ENCODE results near the gene IL17REL. TPM values are rescaled to one million over a fixed set of nuclear protein-coding genes. Genes with fewer than 3 reads are reported as not detected.

The IL17REL gene
- total and polyA plus RNA-seq, 10 of the 15 experiments (the other 5 are each of a cell fraction or from before 2014, with no cell fraction given): 0.03 TPM; not detected in 9

DNA sequence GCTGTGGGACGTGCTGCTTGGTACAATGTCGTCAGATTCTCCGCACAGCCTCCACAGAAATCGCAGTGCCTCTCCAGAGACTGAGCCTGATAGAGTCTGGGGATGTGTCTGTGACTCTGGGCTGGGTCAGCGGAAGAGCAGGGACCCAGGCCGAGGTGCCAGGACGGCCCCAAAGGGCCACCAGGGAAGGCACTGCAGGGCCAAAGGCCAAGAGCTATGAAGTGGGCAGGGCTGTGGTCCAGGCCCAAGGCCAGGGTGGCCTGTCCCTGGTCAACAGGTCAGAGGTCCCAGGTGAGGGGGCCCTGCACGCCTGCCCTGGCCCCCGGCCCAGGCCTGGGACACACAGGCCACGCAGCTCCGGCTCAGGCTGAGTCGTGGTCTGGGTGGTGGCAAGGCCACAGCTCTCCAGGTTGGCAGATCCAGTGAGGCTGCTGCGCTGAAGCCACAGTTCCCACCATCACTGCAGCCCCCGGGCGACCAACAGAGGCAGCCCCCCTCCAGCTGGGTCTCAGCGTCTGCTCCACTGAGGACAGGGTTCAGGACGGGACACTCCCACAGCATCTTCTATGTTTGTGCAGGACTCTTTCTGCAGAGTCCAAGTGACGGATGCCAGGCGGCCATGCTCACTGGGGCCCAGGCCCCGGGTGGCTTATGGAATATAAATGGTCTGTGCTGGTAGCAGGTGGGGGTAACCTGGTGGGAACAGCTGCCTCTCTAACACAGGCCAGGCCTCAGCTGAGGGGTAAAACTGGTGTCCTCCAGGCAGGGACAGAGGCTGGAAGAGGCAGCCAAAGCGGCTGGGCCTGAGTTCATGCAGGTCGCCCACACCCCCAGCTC, 56.8 kb downstream of the IL17REL start:
- no TSS peak for BruUV-seq (replicated peaks)
- H3K27ac ChIP-seq (ENCODE audit: control insufficient read depth, insufficient read depth): no peak overlapping the region
- RAD21 ChIA-PET (ENCODE audit: unreplicated experiment): no interaction called here
- H3K9ac ChIP-seq (ENCODE audit: control insufficient read depth, insufficient read depth, low read length): no peak overlapping the region
- no peak overlapping the region for H3K4me2 ChIP-seq (ENCODE audit: control insufficient read depth, insufficient read depth)
- WGBS (ENCODE audit: insufficient coverage, insufficient replicate concordance, low lambda C conversion rate, missing lambda C conversion rate): 63% methylated on average over 22 of the region's 22 CpGs
- peaks cover 7% of the 10 kb centered on the region; the same call in 1 of the 2 replicates for H3K79me2 ChIP-seq (ENCODE audit: control insufficient read depth, insufficient read depth, low read length)
- H3K27me3 ChIP-seq (replicated peaks in 1 of 2; ENCODE audit: control insufficient read depth in 2 of 2, insufficient read depth in 2 of 2, low read length in 1 of 2): no peaks in the 10 kb centered on the region
- no peak overlapping the region for H3K4me3 ChIP-seq
- no peak for ATAC-seq
- no peaks in the 10 kb centered on the region for H3K9me3 ChIP-seq (replicated peaks; ENCODE audit: control insufficient read depth, insufficient read depth, low read length)
- POLR2A ChIA-PET: interaction anchor here (0.6 to 0.8 kb wide), 2 partner anchors 9 to 340 kb away, joined by 4 to 7 read pairs; no protein-coding TSS in a partner anchor
- TF ChIP-seq JUNB (IDR thresholded peaks at IDR 0.05) (no peak), YBX1 (IDR thresholded peaks at IDR 0.05) (no peak), RAD21 (IDR thresholded peaks at IDR 0.05; ENCODE audit: insufficient read depth, low read depth, low read length) (no peak), TAF1 (IDR thresholded peaks at IDR 0.05; ENCODE audit: borderline replicate concordance, low read depth, low read length) (no peak), KLF5 (IDR thresholded peaks at IDR 0.05; ENCODE audit: partially characterized antibody) (no peak), ZBED1 (IDR thresholded peaks at IDR 0.05; ENCODE audit: borderline replicate concordance) (no peak), ESRRA (IDR thresholded peaks at IDR 0.05; ENCODE audit: low read length) (no peak), ZSCAN29 (IDR thresholded peaks at IDR 0.05) (no peak), SRF (IDR thresholded peaks at IDR 0.05; ENCODE audit: low read depth in 2 of 2, low read length in 2 of 2) (no peak), ZZZ3 (IDR thresholded peaks at IDR 0.05; ENCODE audit: control insufficient read depth, insufficient read length, low read depth) (no peak), CBX5 (IDR thresholded peaks at IDR 0.05; ENCODE audit: low read depth) (no peak), NFXL1 (IDR thresholded peaks at IDR 0.05; ENCODE audit: borderline replicate concordance) (no peak), CREM (IDR thresholded peaks at IDR 0.05; ENCODE audit: low read depth) (no peak), PML (IDR thresholded peaks at IDR 0.05; ENCODE audit: low read length) (no peak)
- TF ChIP-seq, protein P1, sequence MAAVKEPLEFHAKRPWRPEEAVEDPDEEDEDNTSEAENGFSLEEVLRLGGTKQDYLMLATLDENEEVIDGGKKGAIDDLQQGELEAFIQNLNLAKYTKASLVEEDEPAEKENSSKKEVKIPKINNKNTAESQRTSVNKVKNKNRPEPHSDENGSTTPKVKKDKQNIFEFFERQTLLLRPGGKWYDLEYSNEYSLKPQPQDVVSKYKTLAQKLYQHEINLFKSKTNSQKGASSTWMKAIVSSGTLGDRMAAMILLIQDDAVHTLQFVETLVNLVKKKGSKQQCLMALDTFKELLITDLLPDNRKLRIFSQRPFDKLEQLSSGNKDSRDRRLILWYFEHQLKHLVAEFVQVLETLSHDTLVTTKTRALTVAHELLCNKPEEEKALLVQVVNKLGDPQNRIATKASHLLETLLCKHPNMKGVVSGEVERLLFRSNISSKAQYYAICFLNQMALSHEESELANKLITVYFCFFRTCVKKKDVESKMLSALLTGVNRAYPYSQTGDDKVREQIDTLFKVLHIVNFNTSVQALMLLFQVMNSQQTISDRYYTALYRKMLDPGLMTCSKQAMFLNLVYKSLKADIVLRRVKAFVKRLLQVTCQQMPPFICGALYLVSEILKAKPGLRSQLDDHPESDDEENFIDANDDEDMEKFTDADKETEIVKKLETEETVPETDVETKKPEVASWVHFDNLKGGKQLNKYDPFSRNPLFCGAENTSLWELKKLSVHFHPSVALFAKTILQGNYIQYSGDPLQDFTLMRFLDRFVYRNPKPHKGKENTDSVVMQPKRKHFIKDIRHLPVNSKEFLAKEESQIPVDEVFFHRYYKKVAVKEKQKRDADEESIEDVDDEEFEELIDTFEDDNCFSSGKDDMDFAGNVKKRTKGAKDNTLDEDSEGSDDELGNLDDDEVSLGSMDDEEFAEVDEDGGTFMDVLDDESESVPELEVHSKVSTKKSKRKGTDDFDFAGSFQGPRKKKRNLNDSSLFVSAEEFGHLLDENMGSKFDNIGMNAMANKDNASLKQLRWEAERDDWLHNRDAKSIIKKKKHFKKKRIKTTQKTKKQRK (IDR thresholded peaks at IDR 0.05; ENCODE audit: low read depth, low read length): no peak
- TF ChIP-seq, protein P2, sequence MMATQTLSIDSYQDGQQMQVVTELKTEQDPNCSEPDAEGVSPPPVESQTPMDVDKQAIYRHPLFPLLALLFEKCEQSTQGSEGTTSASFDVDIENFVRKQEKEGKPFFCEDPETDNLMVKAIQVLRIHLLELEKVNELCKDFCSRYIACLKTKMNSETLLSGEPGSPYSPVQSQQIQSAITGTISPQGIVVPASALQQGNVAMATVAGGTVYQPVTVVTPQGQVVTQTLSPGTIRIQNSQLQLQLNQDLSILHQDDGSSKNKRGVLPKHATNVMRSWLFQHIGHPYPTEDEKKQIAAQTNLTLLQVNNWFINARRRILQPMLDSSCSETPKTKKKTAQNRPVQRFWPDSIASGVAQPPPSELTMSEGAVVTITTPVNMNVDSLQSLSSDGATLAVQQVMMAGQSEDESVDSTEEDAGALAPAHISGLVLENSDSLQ (IDR thresholded peaks at IDR 0.05): no peak
- intact Hi-C loops (cut with micrococcal nuclease; ENCODE audit: unreplicated experiment) (no loop called here), in situ Hi-C loops (cut with MboI) (no loop called here)
- no peaks in the 10 kb centered on the region for H4K20me1 ChIP-seq (ENCODE audit: control insufficient read depth, insufficient read depth)
- no peak for FAIRE-seq
- peaks cover 8% of the 10 kb centered on the region for H3K4me1 ChIP-seq (ENCODE audit: control insufficient read depth, insufficient read depth, low read length)
- DNase-seq (ENCODE audit: low read depth, low spot score): no peak
- H2AFZ ChIP-seq (ENCODE audit: control insufficient read depth, low read depth, low read length): no peak overlapping the region
- SMC1A ChIA-PET (ENCODE audit: uncharacterized antibody, unreplicated experiment): no interaction called here
- H3K36me3 ChIP-seq (ENCODE audit: control insufficient read depth in 2 of 2, insufficient read depth in 2 of 2, low read length in 1 of 2): no peaks in the 10 kb centered on the region
- CTCF ChIA-PET: interaction anchor here (1.2 kb wide), 1 partner anchor 25 kb away, joined by 4 read pairs; no protein-coding TSS in a partner anchor
